K562 (cell line): ENCODE data around the gene USP22. TPM values are rescaled to one million over a fixed set of nuclear protein-coding genes. Genes with fewer than 3 reads are reported as not detected.
A peak's percentile ranks its signal among the peaks of the same experiment; 100 is the strongest.

ENCODE experiments used
- ATAC-seq: fragments of 200-7000 bp; cut with Tn5 transposase; 3 replicates; pipeline ENCODE4 v1.9.1; 2020; ENCODE audit warnings: moderate library complexity
- BruUV-seq: library from RNA; stranded (reverse); fragments of 400-500 nt; replicated peaks from 2 replicates; lab custom pipeline; 2021; lab: Mats Ljungman, UMichigan
- CTCF ChIA-PET: fragments of 300-600 bp; formaldehyde crosslinking; extraction: SDS; loops from one replicate; lab custom pipeline; 2021; ENCODE audit warnings: low intra/inter-chr PET ratio; lab: Yijun Ruan, JAX
- POLR2A ChIA-PET: fragments of 300-600, 350-650 bp; sonication (Branson Sonifier 250); formaldehyde crosslinking; extraction: SDS; loops from one replicate; lab custom pipeline; 2021; ENCODE audit warnings: antibody characterized with exemption, inconsistent platforms; lab: Yijun Ruan, JAX
- DNase-seq, 4 experiments: peaks; one replicate each; pipeline versions ENCODE4 v3.0.0 to v3.0.0-alpha.2; 2011 to 2018; ENCODE audit warnings: low spot score in 3 of 4, mixed read lengths in 3 of 4; ENCODE audit errors: extremely low read depth in 1 of 4
- FAIRE-seq: peaks from 2 replicates; lab custom pipeline; 2011; peaks lifted over from hg19 to GRCh38; lab: Jason Lieb, UNC
- H2AFZ ChIP-seq: 2 replicates; pipeline ENCODE4 v1.6.0; 2011; ENCODE audit warnings: low read depth, low read length, control low read depth, inconsistent platforms
- H3K27ac ChIP-seq: fragments of 200-600 bp; 3 replicates; pipeline ENCODE4 v1.8.0; 2011; ENCODE audit warnings: low read depth, mild to moderate bottlenecking, control low read depth, inconsistent platforms, low read length, moderate library complexity, mixed read lengths; ENCODE audit errors: extremely low read depth
- H3K27me3 ChIP-seq, 2 experiments: fragments of 300-600 bp in 1 of 2; 2 replicates in 1 of 2; 3 replicates in 1 of 2; pipeline versions ENCODE4 v1.6.0 to v1.8.0; 2011; ENCODE audit warnings: inconsistent platforms in 2 of 2, low read length in 2 of 2, mild to moderate bottlenecking in 1 of 2, mixed read lengths in 1 of 2, moderate library complexity in 1 of 2; ENCODE audit not compliant: control insufficient read depth in 2 of 2, insufficient read depth in 2 of 2
- H3K36me3 ChIP-seq: fragments of 300-600 bp; 3 replicates; pipeline ENCODE4 v1.8.0; 2011; ENCODE audit warnings: mild to moderate bottlenecking, low read length, inconsistent platforms; ENCODE audit not compliant: control insufficient read depth, insufficient read depth
- H3K4me1 ChIP-seq, 2 experiments: fragments of 200-600 bp in 1 of 2; replicated peaks in 1 of 2; 2 replicates in 1 of 2; 3 replicates in 1 of 2; pipeline versions ENCODE4 v1.5.1 to v1.8.0; 2011; ENCODE audit warnings: inconsistent platforms in 2 of 2, low read length in 2 of 2, mild to moderate bottlenecking in 1 of 2, mixed read lengths in 1 of 2, moderate library complexity in 1 of 2; ENCODE audit not compliant: control insufficient read depth in 2 of 2, insufficient read depth in 2 of 2
- H3K4me2 ChIP-seq: 2 replicates; pipeline ENCODE4 v1.6.1; 2011; ENCODE audit warnings: low read length, control low read depth, inconsistent platforms, mixed read lengths; ENCODE audit not compliant: insufficient read depth
- H3K4me3 ChIP-seq: fragments of 200-600 bp; sonication (generic), shearing (Covaris generic); 2 replicates; pipeline ENCODE4 v1.5.1; 2016; ENCODE audit warnings: control low read depth, inconsistent platforms
- H3K79me2 ChIP-seq: fragments of 200-600 bp; 3 replicates; pipeline ENCODE4 v1.8.0; 2011; ENCODE audit warnings: low read length, inconsistent platforms; ENCODE audit not compliant: control insufficient read depth, insufficient read depth
- H3K9ac ChIP-seq, 2 experiments: 2 replicates each; pipeline versions ENCODE4 v1.6.0 to v1.6.1; 2011; ENCODE audit warnings: low read depth in 2 of 2, low read length in 2 of 2, control low read depth in 1 of 2, inconsistent platforms in 1 of 2, mild to moderate bottlenecking in 1 of 2, mixed read lengths in 1 of 2; ENCODE audit not compliant: insufficient read depth in 1 of 2
- H3K9me1 ChIP-seq: one replicate; pipeline ENCODE4 v1.6.0; 2011; ENCODE audit warnings: inconsistent platforms, mild to moderate bottlenecking, low read length, moderate library complexity; ENCODE audit not compliant: control insufficient read depth, insufficient read depth
- H3K9me3 ChIP-seq: replicated peaks from 2 replicates; pipeline ENCODE4 v1.5.1; 2011; ENCODE audit warnings: low read depth, low read length, inconsistent platforms; ENCODE audit not compliant: control insufficient read depth, insufficient read depth
- H4K20me1 ChIP-seq: replicated peaks from 2 replicates; pipeline ENCODE4 v1.6.1; 2011; ENCODE audit warnings: low read length, inconsistent platforms, mixed read lengths; ENCODE audit not compliant: control insufficient read depth, insufficient read depth
- BHLHE40 ChIP-seq: IDR thresholded peaks from 2 replicates; pipeline ENCODE4 v1.6.1; 2011; ENCODE audit warnings: low read length, improper control_type of control experiment
- EHMT2 ChIP-seq: fragments of 450-650 bp; IDR thresholded peaks from 2 replicates; pipeline ENCODE4 v1.6.1; 2018; ENCODE audit warnings: antibody characterized with exemption
- MTF1 ChIP-seq: fragments of 250-450 bp; sonication (Bioruptor Pico); IDR thresholded peaks from 2 replicates; pipeline ENCODE4 v1.9.0; 2021; ENCODE audit warnings: moderate library complexity, mild to moderate bottlenecking, inconsistent platforms, borderline replicate concordance
- NCOA2 ChIP-seq, 2 experiments: fragments of 450-650 bp; IDR thresholded peaks; 2 replicates each; pipeline ENCODE4 v1.6.1; 2018; ENCODE audit warnings: mild to moderate bottlenecking in 2 of 2, moderate library complexity in 1 of 2; ENCODE audit not compliant: partially characterized antibody in 2 of 2
- POLR2G ChIP-seq: fragments of 200-400 bp; formaldehyde crosslinking; IDR thresholded peaks from 2 replicates; pipeline ENCODE4 v1.6.1; 2017; ENCODE audit warnings: low read depth, mild to moderate bottlenecking, antibody characterized with exemption, low read length, moderate library complexity
- RBM22 ChIP-seq: fragments of 200-400 bp; formaldehyde crosslinking; IDR thresholded peaks from 2 replicates; pipeline ENCODE4 v1.6.1; 2018; ENCODE audit warnings: low read length, low read depth; ENCODE audit not compliant: poor library complexity, severe bottlenecking
- RFX5 ChIP-seq: IDR thresholded peaks from 2 replicates; pipeline ENCODE4 v1.6.1; 2011; ENCODE audit warnings: low read depth, mild to moderate bottlenecking, improper control_type of control experiment, low read length
- SMARCE1 ChIP-seq: fragments of 450-650 bp; IDR thresholded peaks from 2 replicates; pipeline ENCODE4 v1.7.1; 2016; ENCODE audit warnings: mild to moderate bottlenecking
- SREBF1 ChIP-seq: fragments of 150-350 bp; IDR thresholded peaks from 2 replicates; pipeline ENCODE4 v1.6.1; 2014; ENCODE audit warnings: antibody characterized with exemption, low read depth, low read length, borderline replicate concordance
- TAF9B ChIP-seq: fragments of 450-650 bp; IDR thresholded peaks from 2 replicates; pipeline ENCODE4 v1.6.1; 2018; ENCODE audit warnings: mild to moderate bottlenecking; ENCODE audit not compliant: partially characterized antibody
- WGBS: fragments of 100-300 bp; shearing (Covaris generic); methylation state at CpG from one replicate; pipeline ENCODE4 v1.1.6; 2016; ENCODE audit warnings: low coverage, mixed read lengths; ENCODE audit not compliant: insufficient coverage; ENCODE audit errors: missing lambda C conversion rate; 5-methylcytosine and 5-hydroxymethylcytosine counted together
- in situ Hi-C: fragments of 300-500 bp; cut with MboI; formaldehyde crosslinking; loops from 4 replicates; pipeline ENCODE4 v1.15.0; 2018; ENCODE audit warnings: inconsistent platforms, mixed read lengths
- intact Hi-C: fragments of 100-400 bp; cut with micrococcal nuclease; formaldehyde crosslinking; loops from 2 replicates; pipeline ENCODE4 v1.14.2; 2022
- polyA plus RNA-seq, 8 experiments: library from polyadenylated mRNA; depleted of rRNA in 4 of 8; stranded (reverse) in 5 of 8; unstranded in 3 of 8; fragments of >200 nt; fragmentation: Nextera tagmentation in 2 of 8; fragmentation: Illumina TruSeq in 1 of 8; extraction: Ambion mirVana in 2 of 8; extraction: Trizol in 1 of 8; gene quantifications; 2 replicates each; pipeline versions ENCODE4 v1.2.1 to v1.2.3, GENCODE V29; 2011 to 2014; ENCODE audit warnings: inconsistent platforms in 1 of 8, missing spikeins in 1 of 8
- total RNA-seq, 7 experiments: library from RNA; depleted of rRNA in 6 of 7; stranded (reverse); fragments of >200 nt in 6 of 7; fragmentation: Illumina TruSeq in 2 of 7; extraction: Trizol in 2 of 7; gene quantifications; 2 replicates each; pipeline versions ENCODE4 v1.2.1 to v1.2.3, GENCODE V29; 2011 to 2021; ENCODE audit warnings: low replicate concordance in 1 of 7

Gene USP22
- total and polyA plus RNA-seq, 9 of the 15 experiments (the other 6 are each of a cell fraction or from before 2014, with no cell fraction given), result 6.5 to 113 (median 58.9) TPM

DNA sequence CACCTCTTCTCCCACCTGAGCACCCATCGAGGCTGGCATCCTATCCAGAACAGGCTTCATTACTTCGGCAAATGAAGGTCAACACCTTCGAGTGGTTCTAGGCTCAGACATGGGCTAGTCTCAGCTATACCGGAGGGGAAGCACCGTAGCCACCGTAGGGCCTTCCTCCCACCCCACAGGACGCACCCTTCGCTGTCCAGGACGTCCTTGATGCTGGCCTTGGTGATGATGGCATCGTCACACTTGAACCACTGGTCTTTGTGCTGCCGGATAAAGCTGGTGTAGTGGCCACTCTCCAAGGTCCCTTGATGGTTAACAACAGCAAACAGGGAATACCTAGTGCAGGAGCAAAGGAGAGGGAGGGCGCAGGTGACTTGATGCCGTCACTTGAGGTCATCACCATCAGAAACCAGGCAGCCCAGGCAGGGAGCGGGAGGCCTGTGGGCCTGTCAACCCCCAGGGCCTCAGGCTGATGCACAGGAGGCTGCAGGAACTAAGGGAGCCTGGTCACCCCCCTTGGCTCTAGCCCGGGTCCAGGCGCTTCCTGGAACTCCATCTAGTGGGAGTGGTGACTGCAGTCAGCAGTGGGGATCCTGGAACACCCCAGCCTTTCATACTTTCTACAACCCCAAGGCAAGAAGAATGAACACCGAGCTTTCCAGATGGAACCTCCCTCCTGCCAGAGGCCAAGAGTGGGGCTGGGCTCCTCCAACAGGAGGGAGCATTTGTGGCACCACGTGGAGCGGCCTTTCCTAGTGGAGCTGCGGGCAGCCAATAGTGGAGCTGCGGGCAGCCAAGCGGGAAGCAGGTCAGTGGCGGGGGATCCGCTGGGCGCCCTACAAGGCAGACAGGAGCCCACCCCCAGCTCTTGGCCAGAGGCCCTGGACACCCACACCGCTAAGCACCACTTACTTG is 38.5 kb downstream of the USP22 start (continued):
- no peak for TF ChIP-seq MTF1 (CRISPR knock-in tag)
- TF ChIP-seq RFX5, result no peak
- TF ChIP-seq, all 486 proteins: peak for 3

DNA sequence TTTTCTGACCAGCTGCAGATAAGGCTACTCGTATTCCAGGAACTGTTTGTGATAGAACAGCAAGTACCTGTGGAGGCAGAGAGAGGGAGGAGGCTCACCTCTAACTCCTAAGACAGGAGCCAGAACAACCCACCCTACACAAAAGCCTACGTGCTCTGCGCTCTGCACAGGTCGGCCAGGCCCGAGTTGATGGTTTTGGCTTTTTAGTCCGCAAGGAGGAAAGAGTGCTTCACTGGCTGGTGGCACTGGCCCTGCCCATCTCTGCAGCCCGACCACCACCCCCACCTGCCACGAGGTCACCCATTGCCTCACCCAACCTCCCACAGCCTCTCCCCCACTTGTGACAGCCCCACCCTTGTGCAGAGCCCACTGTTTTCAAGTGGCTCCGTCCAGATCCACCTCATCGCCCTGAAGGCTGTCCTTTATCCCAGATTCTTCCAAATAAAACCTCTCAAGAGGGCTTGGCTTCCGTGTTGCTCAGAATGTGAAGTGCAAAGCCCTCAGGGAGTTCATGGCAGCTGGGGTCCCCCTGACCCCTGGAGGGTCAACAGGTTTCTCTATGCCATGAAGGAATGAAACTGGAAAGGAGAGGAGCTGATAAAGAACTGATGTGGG is 39.7 kb downstream of the USP22 start:
- BruUV-seq, result no TSS peak
- intact Hi-C loops (no loop called here), in situ Hi-C loops (no loop called here)
- no peaks in the 10 kb centered on the region; the same call in 2 of the 3 replicates for H3K79me2 ChIP-seq
- ChIA-PET CTCF (no interaction called here), POLR2A (interaction anchor here (1.3 kb wide), 1 partner anchor 10 kb away, joined by 5 read pairs; no protein-coding TSS in a partner anchor)
- H4K20me1 ChIP-seq, result peaks cover 18% of the 10 kb centered on the region
- H3K4me1 ChIP-seq, result peaks cover 0 to 9% of the 10 kb centered on the region in 2 experiments; a peak in 2 of 5 replicates
- H3K36me3 ChIP-seq, result peaks cover 85% of the 10 kb centered on the region; the same call in 2 of the 3 replicates
- DNase-seq (no peak), FAIRE-seq (no peak), ATAC-seq (no peak)
- no peak overlapping the region for H3K9ac ChIP-seq
- H3K27me3 ChIP-seq, result no peaks in the 10 kb centered on the region
- no peaks in the 10 kb centered on the region for H3K9me3 ChIP-seq
- TF ChIP-seq RBM22 (peak; percentile 47), NCOA2 (IDR thresholded peaks at IDR 0.05; ENCODE audit: partially characterized antibody in 2 of 2) (no peak), EHMT2 (no peak), POLR2G (peak; percentile 49), SREBF1 (no peak), BHLHE40 (no peak), TAF9B (no peak), SMARCE1 (no peak)
- no peak overlapping the region for H3K4me3 ChIP-seq
- H3K27ac ChIP-seq, result no peak overlapping the region
- H3K4me2 ChIP-seq, result no peak overlapping the region
- WGBS, result 88% methylated on average over 7 of the region's 11 CpGs
- no peak overlapping the region for H2AFZ ChIP-seq
- H3K9me1 ChIP-seq, result peaks cover 3% of the 10 kb centered on the region
